B cell (primary cell): ENCODE results near the gene RPS6KL1.

ENCODE experiments used
- CTCF ChIP-seq: fragments of 200-600 bp; IDR thresholded peaks from one replicate; pipeline ENCODE4 v1.8.0; 2022; ENCODE audit warnings: antibody characterized with exemption, mild to moderate bottlenecking
- EZH2 ChIP-seq: IDR thresholded peaks from 2 replicates; pipeline ENCODE4 v1.6.1; 2012; ENCODE audit warnings: borderline replicate concordance, low read depth, mild to moderate bottlenecking, moderate library complexity, low read length; ENCODE audit not compliant: insufficient read depth, poor library complexity, severe bottlenecking

GRCh38 chr14:74936151-74936550 is 13.1 kb upstream of the RPS6KL1 start:
- TF ChIP-seq CTCF = no peak
- TF ChIP-seq EZH2 = no peak
